ENCODE data around the gene PCCB.
"Not testable (repeated sequence)": the region's sequence is repeated elsewhere in the genome, so short reads cannot be mapped to it uniquely, and the experiment has no call there.

The PCCB gene

GRCh38 chr3:136263251-136263650, 13.1 kb downstream of the PCCB start:
- DNase-seq: no peak

GRCh38 chr3:136266468-136267125, 16.5 kb downstream of the PCCB start:
- DNase-seq: not testable (repeated sequence)

GRCh38 chr3:136267235-136267634, 17.1 kb downstream of the PCCB start:
- DNase-seq: no peak

- no peak for DNase-seq
Observed at GRCh38 chr3:136270179-136270578, 20.0 kb downstream of the PCCB start.

- not testable (repeated sequence) for DNase-seq
Observed at GRCh38 chr3:136271626-136272025, 21.5 kb downstream of the PCCB start.

- DNase-seq: no peak
Observed at GRCh38 chr3:136276049-136276755, 26.1 kb downstream of the PCCB start.

GRCh38 chr3:136277115-136277514, 27.0 kb downstream of the PCCB start:
- DNase-seq: no peak

GRCh38 chr3:136277634-136278033, 27.5 kb downstream of the PCCB start:
- DNase-seq: no peak

GRCh38 chr3:136279092-136279491, 29.0 kb downstream of the PCCB start:
- no peak for DNase-seq

- no peak for DNase-seq
Observed at GRCh38 chr3:136280961-136281360, 30.8 kb downstream of the PCCB start.

- no peak for DNase-seq
Observed at GRCh38 chr3:136281966-136282520, 31.9 kb downstream of the PCCB start.

- no peak for DNase-seq
Observed at GRCh38 chr3:136283627-136284026, 33.5 kb downstream of the PCCB start.

GRCh38 chr3:136291302-136291701, 41.2 kb downstream of the PCCB start:
- no peak for DNase-seq

- DNase-seq: no peak
Observed at GRCh38 chr3:136292500-136292899, 42.4 kb downstream of the PCCB start.

- no peak for DNase-seq
Observed at GRCh38 chr3:136293279-136293678, 43.1 kb downstream of the PCCB start.

GRCh38 chr3:136294176-136294575, 44.0 kb downstream of the PCCB start:
- DNase-seq: no peak

- DNase-seq: no peak
Observed at GRCh38 chr3:136296960-136297359, 46.8 kb downstream of the PCCB start.

- DNase-seq: no peak
Observed at GRCh38 chr3:136297826-136298225, 47.7 kb downstream of the PCCB start.

- no peak for DNase-seq
Observed at GRCh38 chr3:136300444-136300843, 50.3 kb downstream of the PCCB start.

- no peak for DNase-seq
Observed at GRCh38 chr3:136305879-136306278, 55.7 kb downstream of the PCCB start.

GRCh38 chr3:136311261-136311660, 61.1 kb downstream of the PCCB start:
- DNase-seq: no peak

- no peak for DNase-seq
Observed at GRCh38 chr3:136311968-136312367, 61.8 kb downstream of the PCCB start.

GRCh38 chr3:136326316-136326715, 76.2 kb downstream of the PCCB start:
- no peak for DNase-seq

GRCh38 chr3:136327671-136328070, 77.5 kb downstream of the PCCB start:
- no peak for DNase-seq

All from activated T-cell treated with anti-CD3 and anti-CD28 coated beads for 4 hours (primary cell).